Panc1 (cell line): Measurements from ENCODE around the gene XRCC4. TPM values are rescaled to one million over a fixed set of nuclear protein-coding genes. Genes with fewer than 3 reads are reported as not detected.

Source experiments
- ATAC-seq: fragments of 200-7000 bp; cut with Tn5 transposase; 2 replicates; pipeline ENCODE4 v1.9.1; 2020; ENCODE audit warnings: mild to moderate bottlenecking, moderate library complexity
- BruUV-seq: library from RNA; stranded (reverse); fragments of 400-500 nt; replicated peaks from 2 replicates; lab custom pipeline; 2021; lab: Mats Ljungman, UMichigan
- CTCF ChIA-PET: fragments of 300-600 bp; sonication (Branson Sonifier 250); formaldehyde crosslinking; loops from one replicate; lab custom pipeline; 2022; ENCODE audit warnings: antibody characterized with exemption; lab: Charles Lee
- POLR2A ChIA-PET: fragments of 300-600 bp; sonication (Branson Sonifier 250); formaldehyde crosslinking; loops from one replicate; lab custom pipeline; 2022; ENCODE audit warnings: antibody characterized with exemption; lab: Charles Lee
- DNase-seq: peaks from one replicate; pipeline ENCODE4 v3.0.0-alpha.2; 2010; ENCODE audit warnings: low read depth, low spot score
- H3K27ac ChIP-seq: 2 replicates; pipeline ENCODE4 v1.5.1; 2011; ENCODE audit warnings: mild to moderate bottlenecking, low read length, inconsistent platforms
- H3K27me3 ChIP-seq: fragments of 200-500 bp; sonication (Bioruptor generic); 2 replicates; pipeline ENCODE4 v1.6.0; 2014; ENCODE audit warnings: low read length, inconsistent platforms; ENCODE audit not compliant: control insufficient read depth, insufficient read depth
- H3K36me3 ChIP-seq: fragments of 200-500 bp; sonication (Bioruptor generic); 2 replicates; pipeline ENCODE4 v1.5.1; 2014; ENCODE audit warnings: inconsistent platforms, mild to moderate bottlenecking, low read length, moderate library complexity; ENCODE audit not compliant: control insufficient read depth, insufficient read depth
- H3K4me1 ChIP-seq: 2 replicates; pipeline ENCODE4 v1.5.1; 2011; ENCODE audit warnings: inconsistent platforms, mild to moderate bottlenecking, low read length, moderate library complexity; ENCODE audit not compliant: control insufficient read depth, insufficient read depth
- H3K4me3 ChIP-seq, 2 experiments: 2 replicates each; pipeline ENCODE4 v1.5.1; 2011 to 2012; ENCODE audit warnings: low read depth in 2 of 2, low read length in 2 of 2, mild to moderate bottlenecking in 2 of 2, inconsistent platforms in 1 of 2, moderate library complexity in 1 of 2
- H3K9me3 ChIP-seq: fragments of 200-500 bp; sonication (Bioruptor generic); 2 replicates; pipeline ENCODE4 v1.5.1; 2014; ENCODE audit warnings: low read depth, mild to moderate bottlenecking, inconsistent platforms, low read length, moderate library complexity; ENCODE audit not compliant: control insufficient read depth, insufficient read depth
- POLR2AphosphoS5 ChIP-seq: IDR thresholded peaks from 2 replicates; pipeline ENCODE4 v1.6.1; 2012; ENCODE audit warnings: mild to moderate bottlenecking, low read depth, low read length, moderate library complexity
- SIN3A ChIP-seq: IDR thresholded peaks from 2 replicates; pipeline ENCODE4 v1.6.1; 2012; ENCODE audit warnings: low read depth, mild to moderate bottlenecking, low read length, moderate library complexity, borderline replicate concordance; ENCODE audit not compliant: insufficient read depth
- TCF7L2 ChIP-seq: IDR thresholded peaks from 2 replicates; pipeline ENCODE4 v1.6.1; 2011; ENCODE audit warnings: mild to moderate bottlenecking, low read depth, low read length, inconsistent platforms
- in situ Hi-C: cut with HindIII; loops from 2 replicates; pipeline ENCODE4 v1.10.0; 2016; ENCODE audit warnings: low sequenced_read_pairs, low pct_unique_long_range_greater_than_20kb
- intact Hi-C: fragments of 100-400 bp; cut with micrococcal nuclease; formaldehyde crosslinking; loops from one replicate; pipeline ENCODE4 v1.10.0; 2022; ENCODE audit not compliant: unreplicated experiment
- total RNA-seq: library from RNA; stranded (reverse); gene quantifications from one replicate; pipeline ENCODE4 v1.2.1, GENCODE V29; 2021; ENCODE audit not compliant: unreplicated experiment
- TF ChIP-seq, protein P1 (sequence below): fragments of 450-650 bp; IDR thresholded peaks from 2 replicates; pipeline ENCODE4 v1.5.1; 2017; ENCODE audit warnings: mild to moderate bottlenecking
- TF ChIP-seq, protein P2 (sequence below), 2 experiments: IDR thresholded peaks; 2 replicates each; pipeline ENCODE4 v1.6.1; 2011 to 2012; ENCODE audit warnings: low read depth in 2 of 2, control low read depth in 1 of 2, low read length in 1 of 2, mild to moderate bottlenecking in 1 of 2, moderate library complexity in 1 of 2; ENCODE audit not compliant: insufficient read depth in 1 of 2

Gene XRCC4
- total RNA-seq, 1 experiment from 2014 or later = 12.5 TPM

DNA sequence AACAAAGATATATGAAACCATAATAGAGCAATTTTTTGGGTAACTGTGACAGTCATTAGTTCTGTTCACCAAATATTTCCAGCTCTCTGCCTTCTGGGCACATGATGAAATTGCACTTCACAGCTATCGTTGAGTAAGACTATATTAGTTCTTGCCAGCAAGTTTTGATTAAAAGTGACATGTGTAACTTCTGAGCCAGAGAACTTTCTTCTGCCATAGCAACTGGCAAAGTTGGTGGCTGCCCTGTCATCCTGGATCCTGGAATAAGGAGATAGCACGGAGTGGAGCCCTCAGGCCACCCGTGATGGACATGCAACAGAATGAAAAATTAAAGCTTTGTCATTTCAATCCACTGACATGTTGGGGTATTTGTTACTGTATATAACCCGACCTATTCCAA, 199.8 kb downstream of the XRCC4 start:
- Histone ChIP-seq H3K27ac (no peak overlapping the region), H3K4me3 (no peak overlapping the region), H3K36me3 (no peaks in the 10 kb centered on the region), H3K9me3 (no peaks in the 10 kb centered on the region), H3K4me1 (no peaks in the 10 kb centered on the region), H3K27me3 (no peaks in the 10 kb centered on the region)
- intact Hi-C loops (no loop called here), in situ Hi-C loops (no loop called here)
- ChIA-PET CTCF (no interaction called here), POLR2A (no interaction called here)
- TF ChIP-seq POLR2AphosphoS5 (no peak), TCF7L2 (no peak), SIN3A (no peak)
- TF ChIP-seq, protein P1, sequence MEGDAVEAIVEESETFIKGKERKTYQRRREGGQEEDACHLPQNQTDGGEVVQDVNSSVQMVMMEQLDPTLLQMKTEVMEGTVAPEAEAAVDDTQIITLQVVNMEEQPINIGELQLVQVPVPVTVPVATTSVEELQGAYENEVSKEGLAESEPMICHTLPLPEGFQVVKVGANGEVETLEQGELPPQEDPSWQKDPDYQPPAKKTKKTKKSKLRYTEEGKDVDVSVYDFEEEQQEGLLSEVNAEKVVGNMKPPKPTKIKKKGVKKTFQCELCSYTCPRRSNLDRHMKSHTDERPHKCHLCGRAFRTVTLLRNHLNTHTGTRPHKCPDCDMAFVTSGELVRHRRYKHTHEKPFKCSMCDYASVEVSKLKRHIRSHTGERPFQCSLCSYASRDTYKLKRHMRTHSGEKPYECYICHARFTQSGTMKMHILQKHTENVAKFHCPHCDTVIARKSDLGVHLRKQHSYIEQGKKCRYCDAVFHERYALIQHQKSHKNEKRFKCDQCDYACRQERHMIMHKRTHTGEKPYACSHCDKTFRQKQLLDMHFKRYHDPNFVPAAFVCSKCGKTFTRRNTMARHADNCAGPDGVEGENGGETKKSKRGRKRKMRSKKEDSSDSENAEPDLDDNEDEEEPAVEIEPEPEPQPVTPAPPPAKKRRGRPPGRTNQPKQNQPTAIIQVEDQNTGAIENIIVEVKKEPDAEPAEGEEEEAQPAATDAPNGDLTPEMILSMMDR = no peak
- DNase-seq = no peak
- no peak for ATAC-seq
- BruUV-seq = no TSS peak

DNA sequence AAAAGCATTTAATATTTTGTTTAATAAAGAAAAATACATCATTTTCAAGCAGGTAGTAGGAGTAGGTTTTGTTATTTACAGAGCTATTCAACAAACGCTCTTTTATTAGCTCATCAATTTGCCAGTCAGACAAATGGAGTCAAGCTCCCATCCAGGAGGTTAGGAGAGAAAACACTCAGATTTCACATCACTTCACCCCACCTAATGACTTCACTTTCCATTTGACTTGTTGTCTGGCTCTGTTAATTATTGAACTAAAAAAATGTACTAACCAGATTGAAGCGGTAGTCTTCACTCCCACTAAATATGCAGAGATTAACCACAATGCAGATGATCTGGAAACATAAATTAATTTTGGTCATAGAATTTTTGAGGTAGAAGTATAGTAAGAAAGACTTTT, 200.6 kb downstream of the XRCC4 start:
- Histone ChIP-seq H3K4me1 (no peaks in the 10 kb centered on the region), H3K27me3 (no peaks in the 10 kb centered on the region), H3K4me3 (no peak overlapping the region), H3K27ac (no peak overlapping the region), H3K9me3 (no peaks in the 10 kb centered on the region), H3K36me3 (no peaks in the 10 kb centered on the region)
- CTCF ChIA-PET = no interaction called here
- in situ Hi-C loops = no loop called here
- POLR2A ChIA-PET = no interaction called here
- DNase-seq (no peak), ATAC-seq (no peak)
- TF ChIP-seq POLR2AphosphoS5 = no peak
- no peak for TF ChIP-seq SIN3A
- TF ChIP-seq, protein P2, sequence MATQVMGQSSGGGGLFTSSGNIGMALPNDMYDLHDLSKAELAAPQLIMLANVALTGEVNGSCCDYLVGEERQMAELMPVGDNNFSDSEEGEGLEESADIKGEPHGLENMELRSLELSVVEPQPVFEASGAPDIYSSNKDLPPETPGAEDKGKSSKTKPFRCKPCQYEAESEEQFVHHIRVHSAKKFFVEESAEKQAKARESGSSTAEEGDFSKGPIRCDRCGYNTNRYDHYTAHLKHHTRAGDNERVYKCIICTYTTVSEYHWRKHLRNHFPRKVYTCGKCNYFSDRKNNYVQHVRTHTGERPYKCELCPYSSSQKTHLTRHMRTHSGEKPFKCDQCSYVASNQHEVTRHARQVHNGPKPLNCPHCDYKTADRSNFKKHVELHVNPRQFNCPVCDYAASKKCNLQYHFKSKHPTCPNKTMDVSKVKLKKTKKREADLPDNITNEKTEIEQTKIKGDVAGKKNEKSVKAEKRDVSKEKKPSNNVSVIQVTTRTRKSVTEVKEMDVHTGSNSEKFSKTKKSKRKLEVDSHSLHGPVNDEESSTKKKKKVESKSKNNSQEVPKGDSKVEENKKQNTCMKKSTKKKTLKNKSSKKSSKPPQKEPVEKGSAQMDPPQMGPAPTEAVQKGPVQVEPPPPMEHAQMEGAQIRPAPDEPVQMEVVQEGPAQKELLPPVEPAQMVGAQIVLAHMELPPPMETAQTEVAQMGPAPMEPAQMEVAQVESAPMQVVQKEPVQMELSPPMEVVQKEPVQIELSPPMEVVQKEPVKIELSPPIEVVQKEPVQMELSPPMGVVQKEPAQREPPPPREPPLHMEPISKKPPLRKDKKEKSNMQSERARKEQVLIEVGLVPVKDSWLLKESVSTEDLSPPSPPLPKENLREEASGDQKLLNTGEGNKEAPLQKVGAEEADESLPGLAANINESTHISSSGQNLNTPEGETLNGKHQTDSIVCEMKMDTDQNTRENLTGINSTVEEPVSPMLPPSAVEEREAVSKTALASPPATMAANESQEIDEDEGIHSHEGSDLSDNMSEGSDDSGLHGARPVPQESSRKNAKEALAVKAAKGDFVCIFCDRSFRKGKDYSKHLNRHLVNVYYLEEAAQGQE (IDR thresholded peaks at IDR 0.05; ENCODE audit: insufficient read depth in 1 of 2, low read depth in 2 of 2, low read length in 1 of 2) = no peak
- TF ChIP-seq, protein P1 = no peak
- TF ChIP-seq TCF7L2 = no peak
- no TSS peak for BruUV-seq
- intact Hi-C loops = no loop called here

DNA sequence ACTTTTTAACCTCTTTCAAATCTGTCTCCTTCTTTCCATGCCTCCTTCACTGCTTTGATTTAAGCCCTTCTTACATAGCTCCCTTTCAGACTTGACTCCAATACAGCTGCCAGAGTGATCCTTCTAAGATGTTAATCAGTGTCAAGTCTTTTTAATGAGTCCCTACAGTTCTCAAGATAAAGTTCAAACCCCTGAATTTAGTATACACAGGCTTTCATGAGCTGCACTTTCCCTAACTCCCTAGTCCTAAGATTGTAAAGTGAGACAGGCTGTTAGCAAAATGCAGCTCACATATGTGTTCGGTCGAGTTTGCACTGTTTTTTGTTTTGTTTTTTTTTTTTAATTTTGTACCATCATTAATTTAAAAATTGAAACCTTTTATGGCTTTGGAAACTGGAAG, 203.8 kb downstream of the XRCC4 start:
- in situ Hi-C loops = no loop called here
- H3K36me3 ChIP-seq = no peaks in the 10 kb centered on the region
- no peak overlapping the region for H3K4me3 ChIP-seq
- CTCF ChIA-PET = no interaction called here
- no peaks in the 10 kb centered on the region for H3K4me1 ChIP-seq
- no peak for TF ChIP-seq POLR2AphosphoS5
- TF ChIP-seq, protein P2 (IDR thresholded peaks at IDR 0.05; ENCODE audit: insufficient read depth in 1 of 2, low read depth in 2 of 2, low read length in 1 of 2) = no peak
- TF ChIP-seq, protein P1 = no peak
- TF ChIP-seq TCF7L2 = no peak
- no peak for TF ChIP-seq SIN3A
- H3K27me3 ChIP-seq = no peaks in the 10 kb centered on the region
- no peak overlapping the region for H3K27ac ChIP-seq
- no peak for DNase-seq
- POLR2A ChIA-PET = interaction anchor here (0.6 kb wide), 1 partner anchor 205 kb away, joined by 3 read pairs; no protein-coding TSS in a partner anchor
- no peaks in the 10 kb centered on the region for H3K9me3 ChIP-seq
- ATAC-seq = no peak
- intact Hi-C loops = no loop called here
- no TSS peak for BruUV-seq
